ENCODE results near the gene RUFY3.
"Not testable (repeated sequence)": the region's sequence is repeated elsewhere in the genome, so short reads cannot be mapped to it uniquely, and the experiment has no call there.

RUFY3 gene

GRCh38 chr4:70724463-70724862, 2.7 kb downstream of the RUFY3 start:
- H3K27me3 ChIP-seq (ENCODE audit: insufficient read depth, poor library complexity, severe bottlenecking): no peaks in the 10 kb centered on the region
- no peak for DNase-seq (ENCODE audit: low read depth in 1 of 2, low spot score in 1 of 2)
- no peak overlapping the region for H3K27ac ChIP-seq (replicated peaks)
- no peak overlapping the region for H3K4me3 ChIP-seq (replicated peaks; ENCODE audit: insufficient read depth, low read length)
- TF ChIP-seq GABPA (IDR thresholded peaks at IDR 0.05; ENCODE audit: low read depth) (no peak), SPI1 (IDR thresholded peaks at IDR 0.05; ENCODE audit: borderline replicate concordance, low read depth) (no peak), POLR2AphosphoS5 (IDR thresholded peaks at IDR 0.05; ENCODE audit: low read depth) (no peak)
- TF ChIP-seq, protein P1, sequence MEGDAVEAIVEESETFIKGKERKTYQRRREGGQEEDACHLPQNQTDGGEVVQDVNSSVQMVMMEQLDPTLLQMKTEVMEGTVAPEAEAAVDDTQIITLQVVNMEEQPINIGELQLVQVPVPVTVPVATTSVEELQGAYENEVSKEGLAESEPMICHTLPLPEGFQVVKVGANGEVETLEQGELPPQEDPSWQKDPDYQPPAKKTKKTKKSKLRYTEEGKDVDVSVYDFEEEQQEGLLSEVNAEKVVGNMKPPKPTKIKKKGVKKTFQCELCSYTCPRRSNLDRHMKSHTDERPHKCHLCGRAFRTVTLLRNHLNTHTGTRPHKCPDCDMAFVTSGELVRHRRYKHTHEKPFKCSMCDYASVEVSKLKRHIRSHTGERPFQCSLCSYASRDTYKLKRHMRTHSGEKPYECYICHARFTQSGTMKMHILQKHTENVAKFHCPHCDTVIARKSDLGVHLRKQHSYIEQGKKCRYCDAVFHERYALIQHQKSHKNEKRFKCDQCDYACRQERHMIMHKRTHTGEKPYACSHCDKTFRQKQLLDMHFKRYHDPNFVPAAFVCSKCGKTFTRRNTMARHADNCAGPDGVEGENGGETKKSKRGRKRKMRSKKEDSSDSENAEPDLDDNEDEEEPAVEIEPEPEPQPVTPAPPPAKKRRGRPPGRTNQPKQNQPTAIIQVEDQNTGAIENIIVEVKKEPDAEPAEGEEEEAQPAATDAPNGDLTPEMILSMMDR (IDR thresholded peaks at IDR 0.05; ENCODE audit: insufficient read depth, low read length): no peak
- TF ChIP-seq, protein P2, sequence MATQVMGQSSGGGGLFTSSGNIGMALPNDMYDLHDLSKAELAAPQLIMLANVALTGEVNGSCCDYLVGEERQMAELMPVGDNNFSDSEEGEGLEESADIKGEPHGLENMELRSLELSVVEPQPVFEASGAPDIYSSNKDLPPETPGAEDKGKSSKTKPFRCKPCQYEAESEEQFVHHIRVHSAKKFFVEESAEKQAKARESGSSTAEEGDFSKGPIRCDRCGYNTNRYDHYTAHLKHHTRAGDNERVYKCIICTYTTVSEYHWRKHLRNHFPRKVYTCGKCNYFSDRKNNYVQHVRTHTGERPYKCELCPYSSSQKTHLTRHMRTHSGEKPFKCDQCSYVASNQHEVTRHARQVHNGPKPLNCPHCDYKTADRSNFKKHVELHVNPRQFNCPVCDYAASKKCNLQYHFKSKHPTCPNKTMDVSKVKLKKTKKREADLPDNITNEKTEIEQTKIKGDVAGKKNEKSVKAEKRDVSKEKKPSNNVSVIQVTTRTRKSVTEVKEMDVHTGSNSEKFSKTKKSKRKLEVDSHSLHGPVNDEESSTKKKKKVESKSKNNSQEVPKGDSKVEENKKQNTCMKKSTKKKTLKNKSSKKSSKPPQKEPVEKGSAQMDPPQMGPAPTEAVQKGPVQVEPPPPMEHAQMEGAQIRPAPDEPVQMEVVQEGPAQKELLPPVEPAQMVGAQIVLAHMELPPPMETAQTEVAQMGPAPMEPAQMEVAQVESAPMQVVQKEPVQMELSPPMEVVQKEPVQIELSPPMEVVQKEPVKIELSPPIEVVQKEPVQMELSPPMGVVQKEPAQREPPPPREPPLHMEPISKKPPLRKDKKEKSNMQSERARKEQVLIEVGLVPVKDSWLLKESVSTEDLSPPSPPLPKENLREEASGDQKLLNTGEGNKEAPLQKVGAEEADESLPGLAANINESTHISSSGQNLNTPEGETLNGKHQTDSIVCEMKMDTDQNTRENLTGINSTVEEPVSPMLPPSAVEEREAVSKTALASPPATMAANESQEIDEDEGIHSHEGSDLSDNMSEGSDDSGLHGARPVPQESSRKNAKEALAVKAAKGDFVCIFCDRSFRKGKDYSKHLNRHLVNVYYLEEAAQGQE (IDR thresholded peaks at IDR 0.05; ENCODE audit: insufficient replicate concordance, low read depth): no peak

- Histone ChIP-seq H3K27ac (replicated peaks) (no peak overlapping the region), H3K4me3 (replicated peaks; ENCODE audit: insufficient read depth, low read length) (no peak overlapping the region), H3K27me3 (ENCODE audit: insufficient read depth, poor library complexity, severe bottlenecking) (no peaks in the 10 kb centered on the region)
- no peak for DNase-seq (ENCODE audit: low read depth in 1 of 2, low spot score in 1 of 2)
- TF ChIP-seq GABPA (IDR thresholded peaks at IDR 0.05; ENCODE audit: low read depth) (no peak), POLR2AphosphoS5 (IDR thresholded peaks at IDR 0.05; ENCODE audit: low read depth) (no peak), SPI1 (IDR thresholded peaks at IDR 0.05; ENCODE audit: borderline replicate concordance, low read depth) (no peak)
- TF ChIP-seq, protein P2 (IDR thresholded peaks at IDR 0.05; ENCODE audit: insufficient replicate concordance, low read depth): no peak
- TF ChIP-seq, protein P1 (IDR thresholded peaks at IDR 0.05; ENCODE audit: insufficient read depth, low read length): no peak
Measured at GRCh38 chr4:70725633-70726032, 3.9 kb downstream of the RUFY3 start.

- not testable (repeated sequence) for DNase-seq (ENCODE audit: low read depth in 1 of 2, low spot score in 1 of 2); H3K4me3 ChIP-seq (replicated peaks; ENCODE audit: insufficient read depth, low read length); H3K27ac ChIP-seq (replicated peaks); H3K27me3 ChIP-seq (ENCODE audit: insufficient read depth, poor library complexity, severe bottlenecking)
Measured at GRCh38 chr4:70726515-70726914, 4.8 kb downstream of the RUFY3 start.

GRCh38 chr4:70728091-70728490, 6.3 kb downstream of the RUFY3 start:
- Histone ChIP-seq H3K4me3 (replicated peaks; ENCODE audit: insufficient read depth, low read length) (no peak overlapping the region), H3K27me3 (ENCODE audit: insufficient read depth, poor library complexity, severe bottlenecking) (no peaks in the 10 kb centered on the region), H3K27ac (replicated peaks) (no peak overlapping the region)
- DNase-seq (ENCODE audit: low read depth in 1 of 2, low spot score in 1 of 2): no peak
- no peak for TF ChIP-seq POLR2AphosphoS5 (IDR thresholded peaks at IDR 0.05; ENCODE audit: low read depth)
- TF ChIP-seq SPI1 (IDR thresholded peaks at IDR 0.05; ENCODE audit: borderline replicate concordance, low read depth): no peak
- TF ChIP-seq, protein P1 (IDR thresholded peaks at IDR 0.05; ENCODE audit: insufficient read depth, low read length): no peak
- TF ChIP-seq GABPA (IDR thresholded peaks at IDR 0.05; ENCODE audit: low read depth): no peak
- TF ChIP-seq, protein P2 (IDR thresholded peaks at IDR 0.05; ENCODE audit: insufficient replicate concordance, low read depth): no peak

DNA sequence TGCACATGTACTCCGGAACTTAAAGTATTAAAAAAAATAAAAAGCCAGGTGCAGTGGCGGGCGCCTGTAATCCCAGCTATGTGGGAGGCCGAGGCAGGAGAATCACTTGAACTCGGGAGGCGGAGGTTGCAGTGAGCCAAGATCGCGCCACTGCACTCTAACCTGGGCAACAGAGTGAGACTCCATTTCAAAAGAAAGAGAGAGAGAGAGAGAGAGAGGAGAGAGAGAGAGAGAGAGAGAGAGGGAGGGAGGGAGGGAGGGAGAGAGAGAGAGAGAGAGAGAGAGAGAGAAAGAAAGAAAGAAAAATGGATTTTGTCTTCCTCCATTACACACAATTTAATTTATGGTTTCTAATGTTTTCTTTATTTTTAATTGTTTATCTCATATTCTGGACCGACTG, 11.1 kb downstream of the RUFY3 start:
- H3K27ac ChIP-seq (replicated peaks); H3K4me3 ChIP-seq (replicated peaks; ENCODE audit: insufficient read depth, low read length); H3K27me3 ChIP-seq (ENCODE audit: insufficient read depth, poor library complexity, severe bottlenecking); DNase-seq (ENCODE audit: low read depth in 1 of 2, low spot score in 1 of 2): not testable (repeated sequence)
